Measurements from ENCODE around the gene TBR1. TPM values are rescaled to one million over a fixed set of nuclear protein-coding genes. Genes with fewer than 3 reads are reported as not detected.

Gene TBR1
- total RNA-seq, 2 donors from 2014 or later = not detected

Other genes with a start within 250 kb of the TBR1 start
- gene PSMD14, start 107.9 kb upstream of the TBR1 start, total RNA-seq = 10 to 100 TPM; 28.7 to 38.6 TPM
- 1 to 10 TPM; 2.8 to 3.0 TPM for gene SLC4A10, start 208.1 kb downstream of the TBR1 start, total RNA-seq